Esophagus (tissue), 2 donors: Measurements from ENCODE around the gene ANKRD10. TPM values are rescaled to one million over a fixed set of nuclear protein-coding genes. Genes with fewer than 3 reads are reported as not detected.
"Not testable (repeated sequence)": the region's sequence is repeated elsewhere in the genome, so short reads cannot be mapped to it uniquely, and the experiment has no call there.

Experiments
- H3K27ac ChIP-seq, 2 donors: one replicate each; pipeline ENCODE4 v1.5.1; 2013; ENCODE audit warnings: low read depth in 2 of 2, mild to moderate bottlenecking in 2 of 2, inconsistent platforms in 1 of 2, low read length in 1 of 2, moderate library complexity in 1 of 2
- H3K27me3 ChIP-seq, 2 donors: one replicate each; pipeline ENCODE4 v1.6.1; 2013; ENCODE audit warnings: low read length in 2 of 2, control low read depth in 1 of 2, mild to moderate bottlenecking in 1 of 2; ENCODE audit not compliant: insufficient read depth in 2 of 2, control insufficient read depth in 1 of 2
- H3K36me3 ChIP-seq, 2 donors: one replicate each; pipeline ENCODE4 v1.6.1; 2013; ENCODE audit warnings: low read length in 1 of 2; ENCODE audit not compliant: control insufficient read depth in 2 of 2, insufficient read depth in 2 of 2
- H3K4me1 ChIP-seq, 2 donors: one replicate each; pipeline ENCODE4 v1.6.1; 2013; ENCODE audit warnings: low read length in 1 of 2; ENCODE audit not compliant: control insufficient read depth in 2 of 2, insufficient read depth in 2 of 2
- H3K4me3 ChIP-seq, 2 donors: one replicate each; pipeline ENCODE4 v1.5.1; 2013; ENCODE audit warnings: low read length in 2 of 2, mild to moderate bottlenecking in 2 of 2, low read depth in 1 of 2, moderate library complexity in 1 of 2
- H3K9me3 ChIP-seq, 2 donors: one replicate each; pipeline ENCODE4 v1.6.1; 2013; ENCODE audit warnings: mild to moderate bottlenecking in 2 of 2, low read depth in 1 of 2, low read length in 1 of 2, moderate library complexity in 1 of 2; ENCODE audit not compliant: control insufficient read depth in 2 of 2, insufficient read depth in 1 of 2
- WGBS, 2 donors: extraction: QIAGEN DNeasy Blood & Tissue Kit; methylation state at CpG; one replicate each; pipeline ENCODE4 v1.1.7; 2013; 5-methylcytosine and 5-hydroxymethylcytosine counted together
- polyA plus RNA-seq, 2 donors: library from polyadenylated mRNA; stranded (reverse); fragments of 200-250 nt; gene quantifications; one replicate each; pipeline ENCODE4 v1.2.3, GENCODE V29; 2013
- donor health status: healthy with polysubstance abuse.
- donor health status: Bipolar disorder and iron deficiency.

ANKRD10 gene
- polyA plus RNA-seq, 2 donors: 19.7 to 34.4 TPM

- H3K4me3 ChIP-seq: no peak overlapping the region
- 89 to 95% methylated on average over 7 of the region's 7 CpGs for WGBS, 2 donors
Measured at GRCh38 chr13:110854866-110855265, 60.0 kb downstream of the ANKRD10 start.

GRCh38 chr13:110853235-110853721 lies 61.6 kb downstream of the ANKRD10 start:
- Histone ChIP-seq H3K9me3 (peaks cover 0 to 2% of the 10 kb centered on the region in 2 donors), H3K4me3 (no peak overlapping the region), H3K27ac (no peak overlapping the region), H3K36me3 (no peaks in the 10 kb centered on the region), H3K27me3 (no peaks in the 10 kb centered on the region), H3K4me1 (peaks cover 0 to 2% of the 10 kb centered on the region in 2 donors)
- 69 to 71% methylated on average over 20 of the region's 20 CpGs for WGBS, 2 donors

More at GRCh38 chr13:110854866-110855265, 60.0 kb downstream of the ANKRD10 start:
- H3K9me3 ChIP-seq: peaks cover 0 to 2% of the 10 kb centered on the region in 2 donors
- no peaks in the 10 kb centered on the region for H3K27me3 ChIP-seq
- H3K4me1 ChIP-seq: peaks cover 0 to 2% of the 10 kb centered on the region in 2 donors
- no peaks in the 10 kb centered on the region for H3K36me3 ChIP-seq
- no peak overlapping the region for H3K27ac ChIP-seq

- whole genome bisulfite sequencing, 2 donors: 86% methylated on average over 11 of the region's 11 CpGs
- Histone ChIP-seq H3K36me3 (no peaks in the 10 kb centered on the region), H3K27me3 (no peaks in the 10 kb centered on the region), H3K9me3 (no peaks in the 10 kb centered on the region), H3K27ac (no peak overlapping the region), H3K4me3 (no peak overlapping the region), H3K4me1 (peaks cover 0 to 2% of the 10 kb centered on the region in 2 donors)
Measured at GRCh38 chr13:110850840-110851239, 64.0 kb downstream of the ANKRD10 start.

DNA sequence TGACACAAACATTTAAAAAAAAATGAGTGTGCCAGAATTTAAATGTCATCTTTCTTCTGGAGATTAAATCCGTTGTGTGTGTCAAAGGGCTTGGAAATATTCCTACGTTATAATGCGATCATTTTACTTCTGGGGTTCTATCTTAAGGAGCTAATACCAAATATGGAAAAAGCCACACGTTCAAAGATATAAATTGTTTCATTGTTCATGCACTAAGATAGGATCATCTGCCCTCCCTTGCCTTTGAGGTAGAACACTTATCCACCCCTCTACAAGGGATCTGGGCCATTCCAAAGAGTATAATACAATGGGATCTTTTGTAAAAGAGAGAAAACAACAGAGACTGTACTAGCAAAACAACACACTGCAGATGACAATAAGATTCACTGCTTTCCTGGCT lies 64.9 kb downstream of the ANKRD10 start:
- H3K27ac ChIP-seq: no peak overlapping the region
- H3K4me1 ChIP-seq: peaks cover 0 to 2% of the 10 kb centered on the region in 2 donors
- H3K9me3 ChIP-seq: no peaks in the 10 kb centered on the region
- no peaks in the 10 kb centered on the region for H3K36me3 ChIP-seq
- WGBS, 2 donors: 36 to 42% methylated on average over 4 of the region's 4 CpGs
- no peak overlapping the region for H3K4me3 ChIP-seq
- no peaks in the 10 kb centered on the region for H3K27me3 ChIP-seq

DNA sequence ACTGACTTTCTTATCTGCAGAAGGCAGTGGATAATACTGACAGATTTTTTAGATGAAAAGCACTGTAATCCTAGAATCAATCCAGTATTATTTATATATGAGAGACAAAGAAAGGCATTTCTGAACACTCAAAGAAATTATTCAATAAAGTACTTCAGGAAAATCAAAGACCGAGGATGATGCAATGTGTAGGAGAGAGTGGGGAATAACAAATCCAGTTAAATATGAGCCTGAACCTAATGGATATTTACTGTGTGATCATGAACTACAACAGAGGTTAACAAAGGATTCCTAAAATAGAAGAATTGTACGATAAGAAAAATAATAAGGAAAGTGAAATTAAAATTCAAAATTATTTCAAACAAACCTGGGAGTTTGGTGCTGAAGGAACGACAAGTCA lies 69.3 kb downstream of the ANKRD10 start:
- Histone ChIP-seq H3K27ac (no peak overlapping the region), H3K9me3 (no peaks in the 10 kb centered on the region), H3K4me3 (no peak overlapping the region), H3K36me3 (no peaks in the 10 kb centered on the region), H3K27me3 (no peaks in the 10 kb centered on the region), H3K4me1 (no peaks in the 10 kb centered on the region)
- WGBS, 2 donors: 47 to 49% methylated on average over 3 of the region's 3 CpGs

GRCh38 chr13:110841846-110842245 lies 73.0 kb downstream of the ANKRD10 start:
- H3K4me3 ChIP-seq: no peak overlapping the region
- no peaks in the 10 kb centered on the region for H3K36me3 ChIP-seq
- H3K4me1 ChIP-seq: no peaks in the 10 kb centered on the region
- H3K27me3 ChIP-seq: no peaks in the 10 kb centered on the region
- no peaks in the 10 kb centered on the region for H3K9me3 ChIP-seq
- WGBS, 2 donors: 57 to 61% methylated on average over 3 of the region's 3 CpGs
- H3K27ac ChIP-seq: no peak overlapping the region

DNA sequence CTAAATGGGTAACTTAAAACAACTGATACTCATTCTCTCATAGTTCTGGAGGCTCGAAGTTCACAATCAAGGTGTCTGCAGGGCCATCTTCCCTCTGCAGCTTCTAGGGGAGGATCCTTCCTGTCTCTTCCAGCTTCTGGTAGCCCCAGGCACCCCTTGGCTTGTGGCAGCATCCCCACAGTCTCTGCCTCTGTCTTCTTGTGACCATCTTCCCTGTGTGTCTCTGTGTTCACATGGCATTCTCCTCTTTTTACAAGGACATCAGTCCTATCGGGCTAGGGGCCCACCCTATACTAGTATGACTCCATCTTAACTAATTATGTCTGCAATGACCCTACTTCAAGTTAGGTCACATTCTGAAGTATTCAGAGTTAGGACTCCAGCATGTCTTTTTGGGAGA lies 73.5 kb downstream of the ANKRD10 start:
- Histone ChIP-seq H3K9me3 (no peaks in the 10 kb centered on the region), H3K36me3 (no peaks in the 10 kb centered on the region), H3K27me3 (no peaks in the 10 kb centered on the region), H3K27ac (no peak overlapping the region), H3K4me3 (no peak overlapping the region), H3K4me1 (no peaks in the 10 kb centered on the region)
- 83 to 85% methylated on average over 2 of the region's 2 CpGs for WGBS, 2 donors

GRCh38 chr13:110838867-110839538 lies 75.9 kb downstream of the ANKRD10 start:
- no peaks in the 10 kb centered on the region for H3K27me3 ChIP-seq
- WGBS, 2 donors: 85 to 94% methylated on average over 3 of the region's 4 CpGs
- no peaks in the 10 kb centered on the region for H3K36me3 ChIP-seq
- H3K27ac ChIP-seq: no peak overlapping the region
- H3K4me3 ChIP-seq: no peak overlapping the region
- H3K9me3 ChIP-seq: no peaks in the 10 kb centered on the region
- H3K4me1 ChIP-seq: no peaks in the 10 kb centered on the region

DNA sequence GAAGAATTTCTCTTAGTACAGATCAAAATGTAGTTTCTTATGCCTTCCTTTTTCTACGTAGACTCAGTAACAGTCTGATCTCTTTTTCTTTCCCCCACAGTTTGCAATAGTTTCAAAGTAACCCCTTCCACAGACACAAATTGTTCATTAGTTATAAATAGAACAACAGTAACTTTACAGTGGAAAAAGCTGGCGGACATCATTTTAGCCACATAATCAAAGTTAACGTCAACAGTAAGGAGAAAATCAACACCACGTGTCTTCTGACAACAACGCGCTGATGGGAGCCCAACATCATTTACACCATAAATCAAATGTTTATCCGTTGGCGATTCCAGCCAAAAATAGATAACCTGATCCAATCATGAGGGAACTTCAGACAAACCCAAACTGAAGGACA lies 76.8 kb downstream of the ANKRD10 start:
- Histone ChIP-seq H3K27me3 (no peaks in the 10 kb centered on the region), H3K27ac (no peak overlapping the region), H3K4me3 (no peak overlapping the region), H3K9me3 (no peaks in the 10 kb centered on the region), H3K4me1 (no peaks in the 10 kb centered on the region), H3K36me3 (no peaks in the 10 kb centered on the region)
- WGBS, 2 donors: 83% methylated on average over 8 of the region's 8 CpGs

- H3K27me3 ChIP-seq, H3K4me3 ChIP-seq, H3K36me3 ChIP-seq, H3K9me3 ChIP-seq, H3K27ac ChIP-seq, H3K4me1 ChIP-seq: not testable (repeated sequence)
- 79 to 80% methylated on average over 5 of the region's 5 CpGs for WGBS, 2 donors
Measured at GRCh38 chr13:110837397-110838061, 77.3 kb downstream of the ANKRD10 start.
